ENCODE data around the gene SLC6A17. TPM values are rescaled to one million over a fixed set of nuclear protein-coding genes. Genes with fewer than 3 reads are reported as not detected.
A peak's percentile ranks its signal among the peaks of the same experiment; 100 is the strongest.

The SLC6A17 gene
- total RNA-seq, 1 experiment from 2014 or later, result 0.24 TPM

GRCh38 chr1:110208916-110209645 is 58.8 kb downstream of the SLC6A17 start:
- TF ChIP-seq OVOL2 (CRISPR knock-in tag; IDR thresholded peaks at IDR 0.05; ENCODE audit: borderline replicate concordance) (no peak), ETV6 (CRISPR knock-in tag; IDR thresholded peaks at IDR 0.05) (no peak), NFYB (CRISPR knock-in tag; conservative IDR thresholded peaks at IDR 0.05; ENCODE audit: low read depth) (no peak), PRRX2 (CRISPR knock-in tag; IDR thresholded peaks at IDR 0.05) (no peak), NR2C2 (CRISPR knock-in tag; IDR thresholded peaks at IDR 0.05) (no peak), SOX15 (CRISPR knock-in tag; IDR thresholded peaks at IDR 0.05) (no peak), ATF2 (CRISPR knock-in tag; IDR thresholded peaks at IDR 0.05; ENCODE audit: borderline replicate concordance, low read depth) (no peak), SMAD4 (CRISPR knock-in tag; IDR thresholded peaks at IDR 0.05) (no peak), ZNF416 (CRISPR knock-in tag; IDR thresholded peaks at IDR 0.05) (no peak), ZNF317 (CRISPR knock-in tag; IDR thresholded peaks at IDR 0.05; ENCODE audit: borderline replicate concordance, low read depth) (no peak), ZNF671 (CRISPR knock-in tag; IDR thresholded peaks at IDR 0.05) (no peak), AFF4 (CRISPR knock-in tag; IDR thresholded peaks at IDR 0.05; ENCODE audit: borderline replicate concordance) (no peak), ZBTB43 (CRISPR knock-in tag; IDR thresholded peaks at IDR 0.05) (no peak), ATF1 (CRISPR knock-in tag; IDR thresholded peaks at IDR 0.05) (no peak), E2F5 (CRISPR knock-in tag; IDR thresholded peaks at IDR 0.05) (no peak), MLX (CRISPR knock-in tag; IDR thresholded peaks at IDR 0.05) (no peak), GRHL2 (CRISPR knock-in tag; IDR thresholded peaks at IDR 0.05; ENCODE audit: insufficient replicate concordance, severe bottlenecking) (no peak), PREB (CRISPR knock-in tag; IDR thresholded peaks at IDR 0.05; ENCODE audit: borderline replicate concordance) (no peak), FOXP1 (CRISPR knock-in tag; IDR thresholded peaks at IDR 0.05; ENCODE audit: borderline replicate concordance) (no peak)
- H3K27me3 Mint-ChIP-seq (ENCODE audit: low read depth), result peaks cover 22% of the 10 kb centered on the region
- H3K4me1 Mint-ChIP-seq, result peaks cover 30% of the 10 kb centered on the region
- ChIA-PET POLR2A (interaction anchor here (1.0 to 1.7 kb wide), 5 partner anchors 104 to 130 kb away, joined by 3 to 12 read pairs (median 5); partner anchors contain the start of gene RBM15), CTCF (interaction anchor here (0.9 to 11.5 kb wide), 21 partner anchors 10 to 287 kb away, joined by 3 to 759 read pairs (median 14); partner anchors contain the start of gene RBM15)
- no peaks in the 10 kb centered on the region for H3K9me3 Mint-ChIP-seq
- DNase-seq (ENCODE audit: low spot score) (no peak), ATAC-seq (no peak)
- H3K27ac Mint-ChIP-seq, result peak overlapping the region; percentile 92
- H3K4me3 Mint-ChIP-seq, result peak overlapping the region; percentile 82
- H3K36me3 Mint-ChIP-seq, result no peaks in the 10 kb centered on the region
